OCI-LY3 (cell line): ENCODE measurements around the gene FGF4.

Experiments used
- CTCF ChIP-seq: fragments of 200-600, 300-600 bp; sonication (generic); IDR thresholded peaks from 2 replicates; pipeline ENCODE4 v1.5.1; 2014; ENCODE audit warnings: antibody characterized with exemption, low read length, low read depth
- EZH2phosphoT487 ChIP-seq: fragments of 200-600 bp; shearing (Covaris generic); IDR thresholded peaks from 2 replicates; pipeline ENCODE4 v1.6.1; 2018; ENCODE audit warnings: antibody characterized with exemption, mixed run types, low read depth

- TF ChIP-seq CTCF (no peak), EZH2phosphoT487 (no peak)
Measured at GRCh38 chr11:69787457-69787856, 12.3 kb upstream of the FGF4 start.
